ENCODE results near the gene ZNF821.
A peak's percentile ranks its signal among the peaks of the same experiment; 100 is the strongest.
"Not testable (repeated sequence)": the region's sequence is repeated elsewhere in the genome, so short reads cannot be mapped to it uniquely, and the experiment has no call there.

ZNF821 gene

DNA sequence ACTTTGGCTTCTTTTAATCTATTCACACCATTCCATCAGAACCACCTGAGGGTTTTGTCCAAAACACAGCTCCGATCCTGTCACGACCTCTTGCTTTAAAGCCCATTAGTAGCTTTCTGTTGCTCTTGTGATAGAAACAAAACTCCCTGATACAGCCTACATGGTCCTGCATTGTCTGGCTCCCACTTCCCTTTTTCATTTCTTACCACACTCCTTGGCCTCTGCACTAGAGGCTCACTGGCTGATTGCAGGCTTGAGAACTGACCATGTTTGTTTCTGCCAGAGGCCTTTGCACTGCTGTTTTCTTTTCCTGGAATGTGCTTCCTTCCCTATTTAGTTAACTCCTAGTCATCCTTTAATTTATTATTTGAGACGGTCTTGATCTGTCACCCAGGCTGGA is 35.1 kb upstream of the ZNF821 start:
- peaks cover 49% of the 10 kb centered on the region for H3K36me3 ChIP-seq (ENCODE audit: insufficient read depth, low read length)
- no peak overlapping the region for H3K27ac ChIP-seq (ENCODE audit: low read depth, low read length)
- no peak overlapping the region for H3K4me3 ChIP-seq (ENCODE audit: low read depth in 1 of 2, low read length in 2 of 2)
- H3K9ac ChIP-seq (ENCODE audit: low read length), result no peak overlapping the region
- H3K27me3 ChIP-seq (ENCODE audit: control insufficient read depth in 1 of 2, insufficient read depth in 2 of 2, low read length in 2 of 2), result no peaks in the 10 kb centered on the region
- H3K9me3 ChIP-seq (ENCODE audit: low read length), result no peaks in the 10 kb centered on the region
- peaks cover 21% of the 10 kb centered on the region for H3K4me1 ChIP-seq (ENCODE audit: insufficient read depth, low read length)

DNA sequence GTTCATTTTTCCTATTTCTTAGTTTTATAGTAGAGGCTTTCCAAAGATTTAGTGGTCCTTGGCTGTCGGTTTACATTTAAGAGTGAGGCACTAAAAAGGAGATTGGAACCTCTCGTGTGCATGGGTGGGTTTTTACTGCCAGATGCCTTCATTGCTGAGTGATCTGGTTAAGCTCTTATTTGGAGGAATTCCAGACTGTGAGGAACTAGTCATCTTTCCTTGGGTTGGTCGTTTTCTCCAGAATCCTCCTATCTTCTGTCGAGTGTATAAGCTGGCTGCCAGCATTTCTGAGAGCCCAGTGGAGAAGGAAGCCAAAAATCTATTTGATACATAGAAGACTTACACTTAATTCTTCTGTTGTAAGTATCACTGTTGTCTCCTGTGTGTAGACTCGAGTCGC is 33.9 kb upstream of the ZNF821 start:
- Histone ChIP-seq H3K9me3 (ENCODE audit: low read length) (no peaks in the 10 kb centered on the region), H3K27me3 (ENCODE audit: control insufficient read depth in 1 of 2, insufficient read depth in 2 of 2, low read length in 2 of 2) (no peaks in the 10 kb centered on the region), H3K36me3 (ENCODE audit: insufficient read depth, low read length) (peaks cover 39% of the 10 kb centered on the region), H3K27ac (ENCODE audit: low read depth, low read length) (peak overlapping the region; percentile 19), H3K4me1 (ENCODE audit: insufficient read depth, low read length) (peaks cover 21% of the 10 kb centered on the region), H3K9ac (ENCODE audit: low read length) (no peak overlapping the region), H3K4me3 (ENCODE audit: low read depth in 1 of 2, low read length in 2 of 2) (peak overlapping the region in 1 of 2 donors; percentile 5)

DNA sequence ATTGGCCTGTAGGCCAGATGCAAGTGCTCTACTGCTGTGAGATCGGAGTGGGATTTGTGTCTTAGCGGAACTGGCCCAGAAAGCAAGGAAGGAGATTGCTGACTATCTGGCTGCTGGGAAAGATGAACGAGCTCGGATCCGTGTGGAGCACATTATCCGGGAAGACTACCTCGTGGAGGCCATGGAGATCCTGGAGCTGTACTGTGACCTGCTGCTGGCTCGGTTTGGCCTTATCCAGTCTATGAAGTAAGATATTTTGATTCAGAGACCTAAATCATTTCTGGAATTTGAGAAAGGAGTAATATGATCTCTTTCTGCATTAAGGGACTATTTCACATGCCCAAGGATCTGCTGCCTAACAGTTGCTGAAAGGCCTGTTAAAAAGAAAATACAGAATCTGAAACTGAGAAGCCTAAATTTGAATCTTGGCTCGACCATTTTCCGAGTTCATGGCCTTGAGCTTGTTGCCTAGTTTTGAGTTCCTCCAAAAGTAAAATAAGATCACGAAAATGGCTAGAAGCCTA is 32.5 kb upstream of the ZNF821 start:
- Histone ChIP-seq H3K9ac (ENCODE audit: low read length) (no peak overlapping the region), H3K4me3 (ENCODE audit: low read depth in 1 of 2, low read length in 2 of 2) (no peak overlapping the region), H3K9me3 (ENCODE audit: low read length) (no peaks in the 10 kb centered on the region), H3K27me3 (ENCODE audit: control insufficient read depth in 1 of 2, insufficient read depth in 2 of 2, low read length in 2 of 2) (no peaks in the 10 kb centered on the region), H3K27ac (ENCODE audit: low read depth, low read length) (no peak overlapping the region), H3K4me1 (ENCODE audit: insufficient read depth, low read length) (peaks cover 21% of the 10 kb centered on the region), H3K36me3 (ENCODE audit: insufficient read depth, low read length) (peaks cover 24% of the 10 kb centered on the region)

DNA sequence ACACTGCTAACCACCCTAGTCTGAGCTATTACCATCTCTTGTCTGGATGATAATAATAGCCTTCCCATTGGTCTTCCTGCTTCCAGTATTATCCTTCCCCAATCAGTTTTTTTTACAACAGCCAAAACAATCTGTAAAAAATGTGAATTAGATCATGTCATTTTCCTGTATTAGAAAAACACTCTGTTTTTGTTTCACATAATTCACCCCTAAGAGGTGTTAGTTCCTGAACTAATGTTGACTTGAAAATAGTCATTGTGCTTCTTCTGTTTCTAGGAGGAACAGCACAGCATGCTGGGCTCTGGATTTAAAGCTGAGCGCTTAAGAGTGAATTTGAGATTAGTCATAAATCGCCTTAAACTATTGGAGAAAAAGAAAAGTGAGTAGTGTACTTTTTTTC is 31.4 kb upstream of the ZNF821 start:
- H3K27ac ChIP-seq (ENCODE audit: low read depth, low read length), result no peak overlapping the region

DNA sequence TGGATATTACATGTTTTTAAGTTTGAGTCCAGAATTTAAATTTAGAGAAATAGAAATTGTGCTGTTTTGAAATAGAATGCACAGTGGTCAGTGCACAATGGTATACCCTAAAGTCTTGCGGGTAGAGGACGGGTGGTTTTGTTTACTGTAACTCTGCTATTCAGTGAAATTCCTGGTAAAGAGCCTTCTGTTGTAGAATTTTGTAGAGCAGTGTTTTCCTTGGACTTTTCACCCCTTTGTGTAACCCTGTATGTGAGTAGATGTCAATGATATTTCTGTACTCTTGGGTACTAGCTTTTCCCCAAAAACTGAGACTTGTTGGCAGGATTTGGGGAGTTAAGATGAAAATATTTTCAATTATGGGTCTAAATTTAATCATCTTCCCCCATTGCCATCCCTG is 30.8 kb upstream of the ZNF821 start:
- H3K4me3 ChIP-seq (ENCODE audit: low read depth in 1 of 2, low read length in 2 of 2), result no peak overlapping the region
- H3K36me3 ChIP-seq (ENCODE audit: insufficient read depth, low read length), result peaks cover 10% of the 10 kb centered on the region
- peaks cover 21% of the 10 kb centered on the region for H3K4me1 ChIP-seq (ENCODE audit: insufficient read depth, low read length)
- no peaks in the 10 kb centered on the region for H3K27me3 ChIP-seq (ENCODE audit: control insufficient read depth in 1 of 2, insufficient read depth in 2 of 2, low read length in 2 of 2)
- no peaks in the 10 kb centered on the region for H3K9me3 ChIP-seq (ENCODE audit: low read length)
- no peak overlapping the region for H3K9ac ChIP-seq (ENCODE audit: low read length)
- H3K27ac ChIP-seq (ENCODE audit: low read depth, low read length), result no peak overlapping the region

More for the DNA sequence above, 31.4 kb upstream of the ZNF821 start:
- Histone ChIP-seq H3K36me3 (ENCODE audit: insufficient read depth, low read length) (peaks cover 14% of the 10 kb centered on the region), H3K9ac (ENCODE audit: low read length) (no peak overlapping the region), H3K4me3 (ENCODE audit: low read depth in 1 of 2, low read length in 2 of 2) (no peak overlapping the region), H3K4me1 (ENCODE audit: insufficient read depth, low read length) (peaks cover 21% of the 10 kb centered on the region), H3K27me3 (ENCODE audit: control insufficient read depth in 1 of 2, insufficient read depth in 2 of 2, low read length in 2 of 2) (no peaks in the 10 kb centered on the region), H3K9me3 (ENCODE audit: low read length) (no peaks in the 10 kb centered on the region)

DNA sequence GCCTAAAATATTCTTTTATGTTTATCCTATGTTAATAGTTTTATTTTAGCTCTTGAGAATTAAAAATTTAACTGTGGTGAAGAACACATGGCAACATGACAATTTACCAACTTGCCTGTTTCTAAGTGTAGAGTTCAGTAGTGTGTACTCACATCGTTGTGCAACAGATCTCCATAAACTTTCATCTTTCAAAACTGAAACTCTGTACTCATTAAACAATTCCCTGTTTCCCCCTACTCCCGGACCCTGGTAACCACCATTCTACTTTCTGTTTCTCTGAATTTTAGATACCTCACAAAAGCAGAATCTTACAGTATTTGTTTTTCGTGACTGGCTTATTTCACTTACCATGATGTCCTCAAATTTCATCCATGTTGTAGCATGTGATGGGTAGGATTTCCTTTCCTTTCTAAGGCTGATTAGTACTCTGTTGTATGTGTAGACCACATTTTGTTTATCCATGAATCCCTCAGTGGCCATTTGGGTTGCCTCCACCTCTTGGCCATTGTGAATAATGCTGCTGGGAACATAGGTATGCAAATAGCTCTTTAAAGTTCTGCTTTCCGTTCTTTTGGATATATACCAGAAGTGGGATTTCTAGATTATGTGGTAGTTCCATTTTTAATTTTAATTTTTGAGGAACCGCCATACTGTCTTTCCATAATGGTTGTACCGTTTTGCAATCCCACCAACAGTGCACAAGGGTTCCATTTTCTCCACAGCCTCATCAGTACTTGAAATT is 28.7 kb upstream of the ZNF821 start:
- Histone ChIP-seq H3K36me3 (ENCODE audit: insufficient read depth, low read length) (peaks cover 5% of the 10 kb centered on the region), H3K27me3 (ENCODE audit: control insufficient read depth in 1 of 2, insufficient read depth in 2 of 2, low read length in 2 of 2) (no peaks in the 10 kb centered on the region), H3K4me1 (ENCODE audit: insufficient read depth, low read length) (peaks cover 10% of the 10 kb centered on the region), H3K4me3 (ENCODE audit: low read depth in 1 of 2, low read length in 2 of 2) (no peak overlapping the region), H3K9me3 (ENCODE audit: low read length) (no peaks in the 10 kb centered on the region), H3K27ac (ENCODE audit: low read depth, low read length) (no peak overlapping the region), H3K9ac (ENCODE audit: low read length) (no peak overlapping the region)

DNA sequence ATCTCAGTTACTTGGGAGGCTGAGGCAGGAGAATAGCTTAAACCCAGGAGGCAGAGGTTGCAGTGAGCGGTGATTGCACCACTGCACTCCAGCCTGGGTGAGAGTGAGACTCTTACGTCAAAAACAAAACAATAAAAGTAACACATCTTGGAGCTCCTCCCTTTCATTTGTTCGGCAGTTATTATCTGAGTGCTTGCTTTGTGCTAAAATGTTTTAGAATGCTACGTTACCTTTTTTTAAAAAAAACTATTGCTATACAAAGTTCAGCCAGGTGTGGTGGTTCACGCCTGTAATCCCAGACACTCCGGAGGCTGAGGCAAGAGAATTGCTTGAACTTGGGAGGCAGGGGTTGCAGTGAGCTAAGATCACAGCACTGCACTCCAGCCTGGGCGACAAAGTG is 27.1 kb upstream of the ZNF821 start:
- Histone ChIP-seq H3K36me3 (ENCODE audit: insufficient read depth, low read length) (peaks cover 5% of the 10 kb centered on the region), H3K4me1 (ENCODE audit: insufficient read depth, low read length) (peaks cover 5% of the 10 kb centered on the region), H3K9me3 (ENCODE audit: low read length) (no peaks in the 10 kb centered on the region), H3K27me3 (ENCODE audit: control insufficient read depth in 1 of 2, insufficient read depth in 2 of 2, low read length in 2 of 2) (no peaks in the 10 kb centered on the region), H3K9ac (ENCODE audit: low read length) (no peak overlapping the region), H3K4me3 (ENCODE audit: low read depth in 1 of 2, low read length in 2 of 2) (no peak overlapping the region), H3K27ac (ENCODE audit: low read depth, low read length) (no peak overlapping the region)

DNA sequence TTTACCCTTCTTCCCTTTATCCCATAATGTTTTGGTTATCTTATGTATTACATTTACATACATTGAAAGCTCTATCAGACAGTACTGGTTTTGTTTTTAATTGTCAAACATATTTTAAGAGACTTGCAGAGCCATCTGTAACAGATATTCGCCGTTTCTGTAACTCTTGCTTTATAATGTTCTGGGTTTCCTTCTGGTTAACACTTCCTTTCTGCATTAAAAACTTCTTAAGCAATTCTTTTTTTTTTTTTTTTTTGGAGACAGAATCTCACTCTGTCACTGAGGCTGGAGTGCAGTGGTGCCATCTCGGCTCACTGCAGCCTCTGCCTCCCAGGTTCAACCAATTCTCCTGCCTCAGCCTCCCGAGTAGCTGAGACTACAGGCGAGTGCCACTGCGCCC is 21.8 kb upstream of the ZNF821 start:
- not testable (repeated sequence) for H3K9ac ChIP-seq (ENCODE audit: low read length); H3K27me3 ChIP-seq (ENCODE audit: control insufficient read depth in 1 of 2, insufficient read depth in 2 of 2, low read length in 2 of 2); H3K9me3 ChIP-seq (ENCODE audit: low read length); H3K36me3 ChIP-seq (ENCODE audit: insufficient read depth, low read length); H3K27ac ChIP-seq (ENCODE audit: low read depth, low read length); H3K4me3 ChIP-seq (ENCODE audit: low read depth in 1 of 2, low read length in 2 of 2); H3K4me1 ChIP-seq (ENCODE audit: insufficient read depth, low read length)

DNA sequence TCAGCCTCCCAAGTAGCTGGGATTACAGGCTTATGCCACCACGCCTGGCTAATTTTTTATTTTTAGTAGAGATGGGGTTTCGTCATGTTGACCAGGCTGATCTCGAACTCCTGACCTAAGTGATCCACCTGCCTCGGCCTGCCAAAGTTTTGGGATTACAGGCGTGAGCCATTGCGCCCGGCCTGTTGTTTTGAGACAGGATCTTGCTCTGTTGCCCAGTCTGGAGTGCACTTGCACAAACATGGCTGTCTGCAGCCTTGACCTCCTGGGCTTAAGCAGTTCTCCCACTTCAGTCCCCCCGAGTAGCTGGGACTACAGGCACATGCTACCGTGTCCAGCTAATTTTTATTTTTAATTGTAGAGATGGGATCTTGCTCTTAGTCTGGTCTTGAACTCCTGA is 20.3 kb upstream of the ZNF821 start:
- Histone ChIP-seq H3K9ac (ENCODE audit: low read length) (no peak overlapping the region), H3K9me3 (ENCODE audit: low read length) (no peaks in the 10 kb centered on the region), H3K36me3 (ENCODE audit: insufficient read depth, low read length) (peaks cover 4% of the 10 kb centered on the region), H3K4me1 (ENCODE audit: insufficient read depth, low read length) (peaks cover 5% of the 10 kb centered on the region), H3K4me3 (ENCODE audit: low read depth in 1 of 2, low read length in 2 of 2) (no peak overlapping the region), H3K27ac (ENCODE audit: low read depth, low read length) (no peak overlapping the region), H3K27me3 (ENCODE audit: control insufficient read depth in 1 of 2, insufficient read depth in 2 of 2, low read length in 2 of 2) (no peaks in the 10 kb centered on the region)

DNA sequence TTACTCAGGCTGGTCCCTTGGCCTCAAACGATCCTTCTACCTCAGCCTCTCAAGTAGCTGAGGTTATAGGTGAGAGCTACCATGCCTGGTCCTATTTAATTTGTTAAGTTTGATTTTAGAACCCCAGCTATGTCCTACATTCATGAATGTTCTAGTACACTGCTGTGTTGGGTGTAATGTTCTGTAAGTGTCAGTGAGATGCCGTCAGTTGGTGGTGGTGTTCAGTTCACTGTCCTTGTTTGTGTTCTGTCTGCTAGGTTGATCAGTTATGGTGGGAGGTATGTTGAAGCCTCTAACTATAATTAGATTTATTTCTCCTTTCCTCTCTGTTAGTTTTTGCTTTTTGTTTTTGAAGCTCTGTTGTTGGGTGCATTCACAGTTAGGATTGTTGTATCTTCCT is 19.6 kb upstream of the ZNF821 start:
- no peak overlapping the region for H3K9ac ChIP-seq (ENCODE audit: low read length)
- peaks cover 11% of the 10 kb centered on the region for H3K4me1 ChIP-seq (ENCODE audit: insufficient read depth, low read length)
- no peaks in the 10 kb centered on the region for H3K9me3 ChIP-seq (ENCODE audit: low read length)
- H3K4me3 ChIP-seq (ENCODE audit: low read depth in 1 of 2, low read length in 2 of 2), result no peak overlapping the region
- H3K27ac ChIP-seq (ENCODE audit: low read depth, low read length), result no peak overlapping the region
- H3K36me3 ChIP-seq (ENCODE audit: insufficient read depth, low read length), result no peaks in the 10 kb centered on the region
- H3K27me3 ChIP-seq (ENCODE audit: control insufficient read depth in 1 of 2, insufficient read depth in 2 of 2, low read length in 2 of 2), result no peaks in the 10 kb centered on the region

DNA sequence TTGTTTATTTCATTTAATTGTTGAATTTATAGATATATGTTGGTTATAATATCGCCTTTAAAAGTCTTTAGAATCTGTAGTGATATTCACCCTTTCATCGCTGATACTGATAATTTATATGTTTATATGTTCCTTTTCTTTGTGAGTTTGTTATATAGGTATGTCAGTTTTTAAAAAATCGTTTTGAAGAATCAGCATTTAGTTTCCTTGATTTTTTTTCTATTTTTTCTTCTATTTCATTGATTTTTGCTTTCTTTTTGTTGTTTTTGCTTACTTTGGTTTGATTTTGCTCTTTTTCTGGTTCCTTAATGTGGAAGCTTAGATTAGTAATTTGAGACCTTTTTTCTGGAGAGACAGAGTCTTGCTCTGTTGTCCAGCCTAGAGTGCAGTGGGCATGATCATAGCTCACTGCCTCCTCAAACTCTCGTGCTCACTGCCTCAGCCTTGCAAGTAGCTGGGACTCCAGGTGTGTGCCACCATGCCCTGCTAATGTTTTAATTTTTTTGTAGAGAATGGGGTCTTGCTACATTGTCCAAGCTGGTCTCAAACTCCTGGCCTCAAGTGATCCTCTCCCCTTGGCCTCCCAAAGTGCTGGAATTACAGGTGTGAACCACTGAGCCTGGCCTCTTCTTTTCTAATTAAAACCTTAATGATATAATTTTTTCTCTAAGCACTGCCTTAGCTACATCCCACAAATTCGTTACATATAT is 18.8 kb upstream of the ZNF821 start:
- Histone ChIP-seq H3K4me1 (ENCODE audit: insufficient read depth, low read length) (peaks cover 12% of the 10 kb centered on the region), H3K4me3 (ENCODE audit: low read depth in 1 of 2, low read length in 2 of 2) (no peak overlapping the region), H3K9ac (ENCODE audit: low read length) (no peak overlapping the region), H3K9me3 (ENCODE audit: low read length) (no peaks in the 10 kb centered on the region), H3K27ac (ENCODE audit: low read depth, low read length) (no peak overlapping the region), H3K27me3 (ENCODE audit: control insufficient read depth in 1 of 2, insufficient read depth in 2 of 2, low read length in 2 of 2) (no peaks in the 10 kb centered on the region), H3K36me3 (ENCODE audit: insufficient read depth, low read length) (no peaks in the 10 kb centered on the region)

All from muscle layer of colon (tissue), 2 donors.